Measurements from ENCODE around the gene ITM2C. TPM values are rescaled to one million over a fixed set of nuclear protein-coding genes. Genes with fewer than 3 reads are reported as not detected.

Gene ITM2C, protein sequence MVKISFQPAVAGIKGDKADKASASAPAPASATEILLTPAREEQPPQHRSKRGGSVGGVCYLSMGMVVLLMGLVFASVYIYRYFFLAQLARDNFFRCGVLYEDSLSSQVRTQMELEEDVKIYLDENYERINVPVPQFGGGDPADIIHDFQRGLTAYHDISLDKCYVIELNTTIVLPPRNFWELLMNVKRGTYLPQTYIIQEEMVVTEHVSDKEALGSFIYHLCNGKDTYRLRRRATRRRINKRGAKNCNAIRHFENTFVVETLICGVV
- 65.2 and 76.5 TPM in 2 replicates for total RNA-seq

GRCh38 chr2:230864605-230865306 is at the start of gene ITM2C:
TSS of gene ITM2C (plus strand) at chr2:230864942. CDS start at chr2:230865026, 84 bp downstream.

DNA sequence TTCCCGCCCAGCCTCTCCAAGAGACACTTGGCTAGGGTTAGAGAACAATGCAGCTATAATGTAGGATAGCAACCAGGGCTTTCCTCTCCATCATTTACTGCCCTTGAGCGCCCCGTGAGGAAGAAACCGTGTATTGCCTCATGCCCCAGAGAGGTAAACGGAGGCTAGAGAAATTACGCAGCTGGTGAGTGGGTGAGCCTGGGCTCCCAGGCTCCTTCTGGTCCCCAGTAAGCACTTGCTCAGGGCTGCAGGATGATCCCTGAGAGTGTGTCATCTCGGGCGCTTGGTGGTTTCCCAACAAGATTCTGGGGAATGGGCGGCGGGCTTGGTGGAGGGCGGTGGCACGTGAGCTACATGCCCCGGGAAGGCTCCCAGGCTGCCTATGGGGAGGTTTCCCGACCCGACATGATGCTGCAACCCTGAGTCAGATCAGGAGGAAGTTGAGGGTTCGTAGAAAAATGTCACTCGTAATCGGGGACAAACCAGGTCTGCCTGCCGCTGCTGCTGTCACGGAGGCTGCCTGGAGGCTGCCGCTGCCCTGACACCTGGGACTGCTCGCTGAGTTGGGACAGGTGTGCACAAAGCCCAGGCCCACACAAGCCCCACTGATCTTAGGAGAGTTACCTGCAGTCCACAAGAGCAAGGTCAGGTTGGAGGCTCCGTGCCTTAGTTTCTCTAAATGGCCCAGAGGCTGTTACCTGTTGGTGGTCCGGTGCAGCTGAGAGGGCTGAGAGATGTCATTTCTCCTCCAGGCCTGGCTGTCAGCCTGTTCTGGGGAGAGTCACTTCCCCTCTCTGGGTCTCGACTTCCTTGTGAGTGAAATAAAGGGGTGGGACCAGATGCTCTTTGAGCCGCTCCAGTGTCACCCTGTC is 60.0 kb downstream of the ITM2C start, which contains the start of gene GPR55:
Gene GPR55 (minus strand): TSS at position 773 of the 872 bp plus-strand sequence. CDS start 14,280 bp downstream, outside the sequence.

Other genes with a start within 250 kb of the ITM2C start
- 74.2 and 74.9 TPM in 2 replicates for gene CAB39, start 152.1 kb upstream of the ITM2C start, total RNA-seq
- not detected in 2 replicates for gene GPR55, start 60.3 kb downstream of the ITM2C start, total RNA-seq
- not detected in 2 replicates for gene SPATA3, start 131.2 kb downstream of the ITM2C start, total RNA-seq
- 0.65 and 2.1 TPM in 2 replicates for gene C2orf72, start 172.6 kb downstream of the ITM2C start, total RNA-seq
- 130 and 142 TPM in 2 replicates for gene PSMD1, start 191.9 kb downstream of the ITM2C start, total RNA-seq